HG02571 (cell line): ENCODE measurements around the gene RAB1A.
"Not testable (repeated sequence)": the region's sequence is repeated elsewhere in the genome, so short reads cannot be mapped to it uniquely, and the experiment has no call there.

Experiments used
- ATAC-seq: cut with Tn5 transposase; IDR thresholded peaks from one replicate; pipeline ENCODE4 v1.9.1; 2021; ENCODE audit warnings: mild to moderate bottlenecking, moderate library complexity; ENCODE audit not compliant: unreplicated experiment

RAB1A gene

DNA sequence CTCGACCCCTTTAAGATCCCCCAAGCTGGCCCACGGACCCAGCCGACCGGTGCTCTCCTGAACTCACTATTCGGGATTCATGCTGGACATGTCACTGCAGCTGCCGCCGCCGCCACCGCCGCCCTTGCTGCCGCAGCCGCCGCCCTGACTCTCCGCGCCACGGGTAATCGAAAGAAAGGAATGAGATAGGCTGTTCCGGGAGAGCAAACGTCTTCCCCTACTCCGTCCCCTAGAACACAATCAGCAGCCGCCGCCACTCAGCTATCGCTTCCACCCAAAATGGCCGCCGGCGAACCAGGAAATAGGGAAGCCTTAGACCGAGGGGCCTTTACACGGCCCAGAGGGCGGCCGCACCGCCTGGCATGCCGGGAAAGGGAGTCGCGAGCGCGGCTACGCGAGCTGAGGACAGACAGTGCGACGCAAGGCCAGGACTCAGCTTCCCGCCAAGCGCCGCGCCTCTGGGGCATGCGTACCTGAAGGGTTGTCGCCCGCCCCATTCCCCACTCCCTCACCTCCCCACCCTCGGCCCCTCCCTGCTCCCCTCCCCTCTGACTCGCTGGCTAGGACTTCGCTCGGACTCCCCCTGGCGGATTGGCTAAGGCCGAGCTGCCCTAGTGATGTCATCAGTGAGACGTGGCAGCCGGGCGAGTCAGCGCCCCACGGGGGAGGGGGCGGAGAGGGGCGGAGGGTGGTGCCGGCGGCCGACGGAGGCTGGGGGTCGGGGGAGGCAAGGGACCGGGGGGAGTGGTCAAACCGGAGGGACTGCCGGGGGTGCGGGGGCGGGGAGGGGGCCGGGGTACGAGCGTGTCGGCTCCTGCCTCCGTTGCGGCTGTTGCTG, at the start of gene RAB1A:
Gene RAB1A (minus strand): TSS at position 281 of the 838 bp plus-strand sequence. CDS start 191 bp downstream, at position 90.
- peak; percentile 94 for ATAC-seq

- no peak for ATAC-seq
Observed at GRCh38 chr2:65177751-65178442, 48.0 kb upstream of the RAB1A start.

DNA sequence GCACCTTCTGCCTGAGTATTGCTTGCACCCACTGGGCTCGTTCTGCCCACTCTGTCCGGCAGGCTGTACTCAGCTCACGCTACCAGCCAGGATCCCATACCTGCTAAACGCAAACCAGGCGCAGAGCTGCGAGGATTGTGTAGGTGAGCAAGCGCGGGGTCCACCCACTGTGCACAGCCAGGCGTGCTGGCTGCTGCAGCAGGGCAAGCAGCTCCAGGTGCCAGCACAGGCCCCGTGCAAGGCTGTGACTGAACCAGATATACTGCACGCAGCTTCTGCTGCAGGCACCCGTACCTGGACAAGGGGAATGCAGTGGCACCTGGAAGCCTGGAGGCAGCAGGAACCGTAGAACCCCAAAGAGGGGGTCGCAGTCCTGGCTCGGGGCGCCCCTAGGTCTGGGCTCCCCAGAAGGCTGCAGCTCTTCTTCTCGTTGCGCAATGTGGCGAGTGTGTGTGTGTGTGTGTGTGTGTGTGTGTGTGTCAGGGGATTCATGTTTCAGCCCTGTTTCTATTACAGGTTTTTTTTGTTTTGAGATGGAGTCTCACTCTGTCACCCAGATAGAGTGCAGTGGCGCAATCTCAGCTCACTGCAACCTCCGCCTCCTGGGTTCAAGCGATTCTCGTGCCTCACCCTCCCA, 46.1 kb upstream of the RAB1A start:
- ATAC-seq = no peak

DNA sequence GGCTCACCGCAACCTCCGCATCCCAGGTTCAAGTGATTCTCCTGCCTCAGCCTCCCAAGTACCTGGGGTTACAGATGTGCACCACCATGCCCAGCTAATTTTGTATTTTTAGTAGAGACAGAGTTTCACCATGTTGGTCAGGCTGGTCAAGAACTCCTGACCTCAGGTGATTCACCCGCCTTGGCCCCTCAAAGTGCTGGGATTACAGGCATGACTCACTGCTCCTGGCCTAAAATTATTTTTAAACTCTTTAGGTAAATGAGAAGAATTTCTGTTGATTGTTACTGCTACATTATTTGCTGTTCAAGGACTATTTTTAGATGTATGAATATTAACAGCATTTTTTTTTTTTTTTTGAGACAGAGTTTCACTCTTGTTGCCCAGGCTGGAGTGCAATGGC, 44.1 kb upstream of the RAB1A start:
- ATAC-seq = not testable (repeated sequence)

GRCh38 chr2:65172994-65173790, 43.3 kb upstream of the RAB1A start:
- ATAC-seq = no peak

- not testable (repeated sequence) for ATAC-seq
Observed at GRCh38 chr2:65170611-65171477, 40.9 kb upstream of the RAB1A start.

DNA sequence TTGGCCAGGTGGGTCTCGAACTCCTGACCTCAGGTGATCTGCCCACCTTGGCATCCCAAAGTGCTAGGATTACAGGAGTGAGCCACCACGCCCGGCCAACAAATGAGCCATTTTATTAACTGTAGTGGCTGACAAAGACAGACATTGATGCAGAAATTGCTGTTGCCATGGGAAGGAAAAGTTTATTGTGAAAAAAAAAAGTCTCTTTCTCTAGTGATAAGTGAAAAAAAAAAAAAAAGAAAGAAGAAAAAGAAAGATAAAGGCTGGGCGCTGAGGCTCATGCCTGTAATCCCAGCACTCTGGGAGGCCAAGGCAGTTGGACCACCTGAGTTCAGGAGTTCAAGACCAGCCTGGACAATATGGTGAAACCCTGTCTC, 39.8 kb upstream of the RAB1A start:
- ATAC-seq = no peak

DNA sequence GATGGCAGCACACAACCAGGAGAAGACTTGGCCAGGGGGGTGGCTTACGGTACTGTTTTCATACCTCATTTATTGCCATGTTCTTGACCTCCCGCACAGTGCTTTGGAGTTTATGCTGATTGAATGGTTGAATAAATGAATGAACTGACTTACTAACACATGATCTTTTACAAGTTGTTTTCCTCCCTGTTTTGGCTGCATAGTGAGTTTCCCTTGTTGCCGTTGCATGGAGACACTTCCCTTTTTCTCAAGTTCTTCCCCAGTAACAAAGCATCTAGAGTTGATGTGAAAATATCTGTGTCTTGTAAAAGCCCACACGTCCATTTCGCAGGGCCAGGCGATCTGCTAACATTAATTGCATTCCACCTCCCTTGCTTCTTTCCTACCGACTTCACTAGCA, 35.7 kb upstream of the RAB1A start:
- no peak for ATAC-seq

DNA sequence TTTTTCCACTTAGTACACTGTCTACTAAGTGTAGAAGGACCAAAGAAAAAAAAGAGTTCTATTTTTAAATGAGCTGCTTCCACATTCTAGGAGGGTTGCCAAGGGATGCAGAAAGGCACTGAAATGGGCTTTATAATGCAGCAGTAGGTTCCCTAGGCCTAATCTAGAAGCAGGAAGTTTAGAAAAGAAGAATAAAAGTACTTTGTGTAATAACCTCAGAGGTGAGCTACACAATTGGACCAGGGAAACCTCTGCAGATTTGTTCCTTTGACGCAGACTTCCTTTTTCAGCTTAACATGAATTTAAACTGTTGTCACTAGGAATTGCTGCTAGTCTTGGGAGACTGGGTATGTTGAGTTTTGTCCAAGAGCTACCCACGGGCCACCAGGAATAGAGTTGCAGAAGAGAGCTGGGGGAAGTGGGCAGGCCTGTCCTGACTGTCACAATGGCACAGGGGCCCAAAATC, 34.6 kb upstream of the RAB1A start:
- ATAC-seq = no peak

DNA sequence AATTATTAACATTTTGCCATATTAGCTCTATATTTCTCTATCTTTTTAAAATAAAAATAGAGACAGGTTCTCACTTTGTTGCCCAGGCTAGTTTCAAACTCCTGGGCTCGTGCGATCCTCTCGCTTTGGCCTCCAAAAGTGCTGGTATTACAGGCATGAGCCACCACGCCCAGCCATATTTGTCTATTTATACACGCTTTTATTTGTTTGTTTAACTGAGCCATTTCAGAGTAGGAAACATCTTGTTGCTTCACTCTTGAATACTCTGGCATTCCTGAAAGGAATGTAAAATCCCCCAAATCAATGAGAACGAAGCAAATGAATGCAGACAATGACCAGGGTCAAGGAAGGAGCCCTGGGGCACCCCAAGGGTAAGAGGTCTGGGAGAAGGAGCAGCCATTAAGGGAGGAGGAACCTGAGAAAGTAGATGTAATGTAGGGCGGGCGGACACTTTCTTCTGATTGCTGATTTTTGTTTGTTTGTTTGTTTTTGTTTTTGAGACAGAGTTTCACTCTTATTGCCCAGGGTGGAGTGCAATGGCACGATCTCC, 31.7 kb upstream of the RAB1A start:
- ATAC-seq = no peak

- ATAC-seq = no peak
Observed at GRCh38 chr2:65159906-65160305, 30.0 kb upstream of the RAB1A start.

- ATAC-seq = no peak
Observed at GRCh38 chr2:65159261-65159660, 29.4 kb upstream of the RAB1A start.

DNA sequence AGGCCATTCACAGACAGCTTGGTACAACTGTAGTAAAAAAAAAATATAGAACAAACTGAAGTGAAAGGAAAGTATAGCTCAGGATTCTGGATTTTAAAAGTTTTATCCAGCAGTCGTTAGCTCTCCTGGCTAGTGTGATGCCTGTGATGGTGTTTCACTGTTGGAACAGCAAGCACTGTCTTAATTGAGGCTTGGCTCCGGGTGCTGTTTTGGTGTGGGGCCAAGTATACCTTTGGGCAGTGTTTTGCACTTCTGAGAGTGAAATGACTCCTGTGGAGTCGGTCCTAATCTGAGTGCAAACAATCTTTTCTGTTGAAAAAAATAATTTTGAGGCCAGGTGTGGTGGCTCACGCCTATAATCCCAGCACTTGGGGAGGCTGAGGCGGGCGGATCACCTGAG, 28.7 kb upstream of the RAB1A start:
- no peak for ATAC-seq

- ATAC-seq = not testable (repeated sequence)
Observed at GRCh38 chr2:65157856-65158255, 27.9 kb upstream of the RAB1A start.

- ATAC-seq = no peak
Observed at GRCh38 chr2:65156041-65156440, 26.1 kb upstream of the RAB1A start.

DNA sequence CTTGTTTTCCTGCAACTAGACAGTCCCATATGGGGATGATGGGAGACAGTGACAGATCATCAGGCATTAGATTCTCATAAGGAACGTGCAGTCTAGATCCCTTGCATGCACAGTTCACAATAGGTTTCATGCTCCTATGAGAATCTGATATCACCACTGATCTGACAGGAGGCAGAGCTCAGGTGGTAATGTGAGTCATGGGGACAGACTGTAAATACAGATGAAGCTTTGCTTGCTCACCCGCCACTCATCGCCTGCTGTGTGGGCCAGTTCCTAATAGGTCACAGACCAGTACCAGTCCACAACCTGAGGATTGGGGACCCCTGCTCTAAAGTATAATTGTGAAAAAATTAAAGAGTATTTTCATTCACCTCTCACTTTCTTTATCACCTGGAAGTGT, 23.6 kb upstream of the RAB1A start:
- ATAC-seq = no peak

- no peak for ATAC-seq
Observed at GRCh38 chr2:65146078-65146477, 16.2 kb upstream of the RAB1A start.

DNA sequence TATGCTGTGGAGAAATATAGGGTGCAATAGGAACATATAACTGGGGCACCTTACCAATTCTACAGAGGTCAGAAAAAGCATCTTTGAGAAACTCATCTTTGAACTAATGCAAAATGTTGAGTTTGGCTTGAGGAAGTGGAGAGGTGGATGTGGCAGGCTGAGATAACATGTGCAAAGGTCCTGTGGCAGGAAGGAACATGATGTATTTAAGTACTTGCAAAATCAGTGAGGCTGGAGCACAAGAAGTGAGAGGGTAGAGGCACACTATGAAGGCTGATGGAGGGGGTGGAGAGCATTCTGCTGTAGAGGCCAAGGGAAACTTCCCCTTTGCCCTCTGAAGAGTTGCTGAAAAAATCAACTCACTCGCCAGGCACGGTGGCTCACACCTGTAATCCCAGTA, 14.7 kb upstream of the RAB1A start:
- no peak for ATAC-seq

DNA sequence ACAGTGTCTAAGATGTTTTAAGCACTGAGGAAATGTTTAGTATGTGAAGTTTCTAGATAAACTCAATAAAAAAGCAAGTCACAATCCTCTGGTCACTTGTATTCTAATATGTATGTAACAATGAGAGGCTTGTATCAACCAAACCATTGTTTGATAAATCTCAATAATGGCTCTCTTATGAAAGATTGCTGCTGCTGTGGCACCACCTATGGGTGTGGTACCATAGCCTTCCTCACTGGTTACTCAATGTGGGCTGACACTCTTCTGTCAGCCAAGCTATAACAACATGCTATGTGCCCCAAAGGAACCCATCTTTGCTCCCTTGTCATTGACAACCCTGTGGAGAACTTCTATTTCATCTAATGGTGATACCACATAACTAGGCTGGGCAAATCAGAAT, 12.6 kb upstream of the RAB1A start:
- ATAC-seq = no peak
